HepG2 (cell line): ENCODE results near the gene NELL1. TPM values are rescaled to one million over a fixed set of nuclear protein-coding genes. Genes with fewer than 3 reads are reported as not detected.

Experiments used
- ATAC-seq: fragments of 200-7000 bp; cut with Tn5 transposase; 3 replicates; pipeline ENCODE4 v1.9.1; 2020; ENCODE audit warnings: mild to moderate bottlenecking, moderate library complexity
- BruUV-seq: library from RNA; stranded (reverse); fragments of 400-500 nt; replicated peaks from 2 replicates; lab custom pipeline; 2021; lab: Mats Ljungman, UMichigan
- CTCF ChIA-PET: fragments of 300-600 bp; formaldehyde crosslinking; extraction: SDS; loops from one replicate; lab custom pipeline; 2021; ENCODE audit warnings: low total read pairs, inconsistent platforms, low intra/inter-chr PET ratio; lab: Yijun Ruan, JAX
- POLR2A ChIA-PET: fragments of 350-600 bp; sonication (Branson Sonifier 250); formaldehyde crosslinking; loops from one replicate; lab custom pipeline; 2020; ENCODE audit warnings: antibody characterized with exemption, inconsistent platforms; lab: Yijun Ruan, JAX
- DNase-seq: peaks from one replicate; pipeline ENCODE4 v3.0.0-alpha.2; 2015; ENCODE audit warnings: low spot score
- FAIRE-seq: peaks from 3 replicates; lab custom pipeline; 2011; peaks lifted over from hg19 to GRCh38; lab: Jason Lieb, UNC
- H2AFZ ChIP-seq: one replicate; pipeline ENCODE4 v1.6.1; 2011; ENCODE audit warnings: low read length, inconsistent platforms
- H3K27ac ChIP-seq: fragments of 300-600 bp; 3 replicates; pipeline ENCODE4 v1.8.0; 2011; ENCODE audit warnings: mixed run types, mild to moderate bottlenecking, mixed read lengths, low read length, inconsistent platforms; ENCODE audit not compliant: insufficient read depth; ENCODE audit errors: extremely low read length
- H3K27me3 ChIP-seq, 2 experiments: fragments of 200-600 bp in 1 of 2; 2 replicates in 1 of 2; 3 replicates in 1 of 2; pipeline versions ENCODE4 v1.6.0 to v1.8.0; 2011; ENCODE audit warnings: low read length in 2 of 2, mild to moderate bottlenecking in 2 of 2, moderate library complexity in 2 of 2, inconsistent platforms in 1 of 2; ENCODE audit not compliant: insufficient read depth in 2 of 2, control insufficient read depth in 1 of 2
- H3K36me3 ChIP-seq, 2 experiments: fragments of 200-600 bp in 1 of 2; replicated peaks in 1 of 2; 2 replicates in 1 of 2; 3 replicates in 1 of 2; pipeline versions ENCODE4 v1.5.1 to v1.8.0; 2011; ENCODE audit warnings: low read length in 2 of 2, inconsistent platforms in 1 of 2; ENCODE audit not compliant: insufficient read depth in 2 of 2, control insufficient read depth in 1 of 2
- H3K4me1 ChIP-seq: 2 replicates; pipeline ENCODE4 v1.5.1; 2012; ENCODE audit warnings: low read length, inconsistent platforms; ENCODE audit not compliant: insufficient read depth
- H3K4me2 ChIP-seq: 2 replicates; pipeline ENCODE4 v1.6.0; 2011; ENCODE audit warnings: low read depth, low read length, inconsistent platforms
- H3K4me3 ChIP-seq, 3 experiments: fragments of 200-600 bp in 1 of 3; sonication (generic), shearing (Covaris generic) in 1 of 3; replicated peaks in 1 of 3; 2 replicates each; pipeline ENCODE4 v1.5.1; 2011 to 2016; ENCODE audit warnings: low read length in 3 of 3, inconsistent platforms in 2 of 3, low read depth in 2 of 3, mild to moderate bottlenecking in 2 of 3, control low read depth in 1 of 3, mixed read lengths in 1 of 3; ENCODE audit not compliant: insufficient read depth in 1 of 3
- H3K79me2 ChIP-seq: one replicate; pipeline ENCODE4 v1.6.1; 2011; ENCODE audit warnings: low read length, inconsistent platforms; ENCODE audit not compliant: insufficient read depth
- H3K9ac ChIP-seq: 2 replicates; pipeline ENCODE4 v1.6.0; 2011; ENCODE audit warnings: mild to moderate bottlenecking, low read depth, low read length, inconsistent platforms; ENCODE audit not compliant: insufficient read depth
- H3K9me3 ChIP-seq: 2 replicates; pipeline ENCODE4 v1.5.1; 2012; ENCODE audit warnings: mild to moderate bottlenecking, low read length
- H4K20me1 ChIP-seq: 2 replicates; pipeline ENCODE4 v1.6.0; 2011; ENCODE audit warnings: inconsistent platforms, mild to moderate bottlenecking, low read length, moderate library complexity; ENCODE audit not compliant: insufficient read depth
- ELF3 ChIP-seq: IDR thresholded peaks from 2 replicates; pipeline ENCODE4 v1.6.1; 2016; ENCODE audit warnings: missing genetic modification reagents, missing compliant biosample characterization
- HNRNPK ChIP-seq: fragments of 200-400 bp; formaldehyde crosslinking; IDR thresholded peaks from 2 replicates; pipeline ENCODE4 v1.6.1; 2018; ENCODE audit warnings: low read length, low read depth, moderate library complexity, mild to moderate bottlenecking; ENCODE audit not compliant: poor library complexity, severe bottlenecking
- NCOA5 ChIP-seq: sonication (generic); formaldehyde crosslinking; IDR thresholded peaks from 2 replicates; pipeline ENCODE4 v1.4.0; 2020; ENCODE audit warnings: missing genetic modification reagents
- NR3C1 ChIP-seq: sonication (generic); formaldehyde crosslinking; IDR thresholded peaks from 2 replicates; pipeline ENCODE4 v1.4.0; 2020; ENCODE audit warnings: missing genetic modification reagents
- RFX1 ChIP-seq: fragments of 450-650 bp; IDR thresholded peaks from 2 replicates; pipeline ENCODE4 v1.6.1; 2017
- TAF15 ChIP-seq: fragments of 200-400 bp; formaldehyde crosslinking; IDR thresholded peaks from one replicate; pipeline ENCODE4 v1.6.1; 2018; ENCODE audit warnings: mild to moderate bottlenecking, low read depth, low read length; ENCODE audit not compliant: poor library complexity, severe bottlenecking
- ZNF430 ChIP-seq: sonication (generic); formaldehyde crosslinking; IDR thresholded peaks from 2 replicates; pipeline ENCODE4 v1.9.0; 2021; ENCODE audit warnings: mild to moderate bottlenecking, missing genetic modification reagents
- WGBS: methylation state at CpG from one replicate; pipeline ENCODE4 v1.1.6; 2017; ENCODE audit warnings: low lambda C conversion rate; 5-methylcytosine and 5-hydroxymethylcytosine counted together
- in situ Hi-C: cut with HindIII; loops from 2 replicates; pipeline ENCODE4 v1.10.0; 2017; ENCODE audit warnings: low pct_unique_long_range_greater_than_20kb; ENCODE audit not compliant: extremely low pct_ligation_motif_present
- intact Hi-C: fragments of 100-400 bp; cut with micrococcal nuclease; formaldehyde crosslinking; loops from one replicate; pipeline ENCODE4 v1.10.0; 2022; ENCODE audit not compliant: unreplicated experiment
- polyA plus RNA-seq, 8 experiments: library from polyadenylated mRNA; depleted of rRNA in 3 of 8; stranded (reverse) in 7 of 8; unstranded in 1 of 8; fragments of >200 nt; fragmentation: Illumina TruSeq in 4 of 8; extraction: Trizol in 4 of 8; gene quantifications; 2 replicates each; pipeline versions ENCODE4 v1.2.1 to v1.2.3, GENCODE V29; 2011 to 2016; ENCODE audit warnings: low read depth in 4 of 8, missing spikeins in 1 of 8, mixed read lengths in 1 of 8; ENCODE audit not compliant: insufficient read depth in 1 of 8
- total RNA-seq, 5 experiments: library from RNA; depleted of rRNA; stranded (reverse); fragments of >200 nt; fragmentation: Illumina TruSeq; extraction: Trizol; gene quantifications; 2 replicates each; pipeline ENCODE4 v1.2.3, GENCODE V29; 2016; ENCODE audit warnings: low read depth in 1 of 5
- TF ChIP-seq, protein P1 (sequence below): sonication (generic); formaldehyde crosslinking; IDR thresholded peaks from 2 replicates; pipeline ENCODE4 v1.4.0; 2020; ENCODE audit warnings: missing genetic modification reagents
- TF ChIP-seq, protein P2 (sequence below): sonication (generic); formaldehyde crosslinking; IDR thresholded peaks from 2 replicates; pipeline ENCODE4 v1.4.0; 2020; ENCODE audit warnings: missing genetic modification reagents

NELL1 gene
- total and polyA plus RNA-seq, 2 of the 13 experiments (the other 11 are each of a cell fraction or from before 2014, with no cell fraction given) = not detected

DNA sequence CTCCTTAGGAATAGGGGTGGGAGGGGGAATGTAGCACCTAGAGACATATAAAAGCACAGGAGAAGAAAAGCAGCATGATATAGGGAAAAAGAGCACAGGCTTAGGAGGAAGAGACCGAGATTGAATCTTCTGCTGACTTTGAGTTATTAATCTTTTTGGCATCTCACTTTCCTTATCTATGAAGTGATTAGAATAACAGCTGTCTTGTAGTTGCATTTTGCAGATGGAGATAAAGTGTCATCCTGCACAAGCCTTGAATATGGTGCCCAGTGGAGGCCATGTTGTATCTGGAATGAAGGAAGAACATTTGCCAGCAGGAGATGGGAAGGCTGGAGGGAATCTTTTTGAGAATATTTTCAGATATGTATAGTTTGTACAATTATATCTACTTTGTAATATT, 594.7 kb downstream of the NELL1 start:
- intact Hi-C loops (no loop called here), in situ Hi-C loops (no loop called here)
- Histone ChIP-seq H3K9me3 (no peaks in the 10 kb centered on the region), H3K79me2 (no peaks in the 10 kb centered on the region), H4K20me1 (no peaks in the 10 kb centered on the region), H3K27me3 (no peaks in the 10 kb centered on the region), H3K27ac (no peak overlapping the region), H3K4me2 (no peak overlapping the region), H3K4me1 (no peaks in the 10 kb centered on the region), H3K4me3 (no peak overlapping the region), H3K36me3 (no peaks in the 10 kb centered on the region), H2AFZ (no peak overlapping the region), H3K9ac (no peak overlapping the region)
- ChIA-PET POLR2A (no interaction called here), CTCF (no interaction called here)
- ATAC-seq (no peak), FAIRE-seq (no peak), DNase-seq (no peak)
- no TSS peak for BruUV-seq
- WGBS = 5% methylated on average over 1 of the region's 1 CpG
- TF ChIP-seq, protein P1, sequence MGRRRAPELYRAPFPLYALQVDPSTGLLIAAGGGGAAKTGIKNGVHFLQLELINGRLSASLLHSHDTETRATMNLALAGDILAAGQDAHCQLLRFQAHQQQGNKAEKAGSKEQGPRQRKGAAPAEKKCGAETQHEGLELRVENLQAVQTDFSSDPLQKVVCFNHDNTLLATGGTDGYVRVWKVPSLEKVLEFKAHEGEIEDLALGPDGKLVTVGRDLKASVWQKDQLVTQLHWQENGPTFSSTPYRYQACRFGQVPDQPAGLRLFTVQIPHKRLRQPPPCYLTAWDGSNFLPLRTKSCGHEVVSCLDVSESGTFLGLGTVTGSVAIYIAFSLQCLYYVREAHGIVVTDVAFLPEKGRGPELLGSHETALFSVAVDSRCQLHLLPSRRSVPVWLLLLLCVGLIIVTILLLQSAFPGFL (CRISPR knock-in tag) = no peak
- TF ChIP-seq HNRNPK = no peak
- no peak for TF ChIP-seq TAF15
- TF ChIP-seq NCOA5 = no peak
- TF ChIP-seq, protein P2, sequence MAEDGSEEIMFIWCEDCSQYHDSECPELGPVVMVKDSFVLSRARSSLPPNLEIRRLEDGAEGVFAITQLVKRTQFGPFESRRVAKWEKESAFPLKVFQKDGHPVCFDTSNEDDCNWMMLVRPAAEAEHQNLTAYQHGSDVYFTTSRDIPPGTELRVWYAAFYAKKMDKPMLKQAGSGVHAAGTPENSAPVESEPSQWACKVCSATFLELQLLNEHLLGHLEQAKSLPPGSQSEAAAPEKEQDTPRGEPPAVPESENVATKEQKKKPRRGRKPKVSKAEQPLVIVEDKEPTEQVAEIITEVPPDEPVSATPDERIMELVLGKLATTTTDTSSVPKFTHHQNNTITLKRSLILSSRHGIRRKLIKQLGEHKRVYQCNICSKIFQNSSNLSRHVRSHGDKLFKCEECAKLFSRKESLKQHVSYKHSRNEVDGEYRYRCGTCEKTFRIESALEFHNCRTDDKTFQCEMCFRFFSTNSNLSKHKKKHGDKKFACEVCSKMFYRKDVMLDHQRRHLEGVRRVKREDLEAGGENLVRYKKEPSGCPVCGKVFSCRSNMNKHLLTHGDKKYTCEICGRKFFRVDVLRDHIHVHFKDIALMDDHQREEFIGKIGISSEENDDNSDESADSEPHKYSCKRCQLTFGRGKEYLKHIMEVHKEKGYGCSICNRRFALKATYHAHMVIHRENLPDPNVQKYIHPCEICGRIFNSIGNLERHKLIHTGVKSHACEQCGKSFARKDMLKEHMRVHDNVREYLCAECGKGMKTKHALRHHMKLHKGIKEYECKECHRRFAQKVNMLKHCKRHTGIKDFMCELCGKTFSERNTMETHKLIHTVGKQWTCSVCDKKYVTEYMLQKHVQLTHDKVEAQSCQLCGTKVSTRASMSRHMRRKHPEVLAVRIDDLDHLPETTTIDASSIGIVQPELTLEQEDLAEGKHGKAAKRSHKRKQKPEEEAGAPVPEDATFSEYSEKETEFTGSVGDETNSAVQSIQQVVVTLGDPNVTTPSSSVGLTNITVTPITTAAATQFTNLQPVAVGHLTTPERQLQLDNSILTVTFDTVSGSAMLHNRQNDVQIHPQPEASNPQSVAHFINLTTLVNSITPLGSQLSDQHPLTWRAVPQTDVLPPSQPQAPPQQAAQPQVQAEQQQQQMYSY (CRISPR knock-in tag) = no peak
- no peak for TF ChIP-seq ZNF430 (CRISPR knock-in tag)
- no peak for TF ChIP-seq ELF3 (CRISPR knock-in tag)
- no peak for TF ChIP-seq NR3C1 (CRISPR knock-in tag)
- TF ChIP-seq RFX1 = no peak
